A549 (cell line): ENCODE results near the gene ZC3H18. TPM values are rescaled to one million over a fixed set of nuclear protein-coding genes. Genes with fewer than 3 reads are reported as not detected.

Experiments used
- ATAC-seq, 2 experiments: fragments of 200-7000 bp in 1 of 2; fragments of >200 bp in 1 of 2; cut with Nextera tagmentation in 1 of 2; cut with Tn5 transposase in 1 of 2; 3 replicates each; pipeline versions ENCODE4 v1.8.0 to v1.9.1; 2018 to 2020; ENCODE audit warnings: mild to moderate bottlenecking in 1 of 2, moderate library complexity in 1 of 2
- CTCF ChIA-PET: fragments of 300-600 bp; sonication (Branson Sonifier 250); formaldehyde crosslinking; extraction: SDS; loops from one replicate; lab custom pipeline; 2021; ENCODE audit warnings: antibody characterized with exemption, inconsistent platforms; lab: Yijun Ruan, JAX
- POLR2A ChIA-PET: fragments of 350-600 bp; formaldehyde crosslinking; extraction: SDS; loops from one replicate; lab custom pipeline; 2021; ENCODE audit warnings: antibody characterized with exemption, inconsistent platforms; lab: Yijun Ruan, JAX
- DNase-seq, 2 experiments: peaks; one replicate each; pipeline versions ENCODE4 v3.0.0 to v3.0.0-alpha.2; 2011 to 2016; ENCODE audit warnings: low read depth in 1 of 2, low spot score in 1 of 2
- FAIRE-seq: peaks from 2 replicates; lab custom pipeline; 2011; peaks lifted over from hg19 to GRCh38; lab: Jason Lieb, UNC
- H3K27ac ChIP-seq, 2 experiments: fragments of >200 bp; sonication (Bioruptor Twin); formaldehyde crosslinking; 3 replicates each; pipeline ENCODE4 v1.5.1; 2016 to 2017
- H3K4me1 ChIP-seq: fragments of >200 bp; sonication (Bioruptor Twin); formaldehyde crosslinking; 3 replicates; pipeline ENCODE4 v1.6.1; 2016
- H3K4me2 ChIP-seq: fragments of >200 bp; sonication (Bioruptor Twin); formaldehyde crosslinking; 3 replicates; pipeline ENCODE4 v1.6.1; 2016
- H3K4me3 ChIP-seq: fragments of >200 bp; sonication (Bioruptor Twin); formaldehyde crosslinking; 3 replicates; pipeline ENCODE4 v1.5.1; 2016
- H3K9me3 ChIP-seq: fragments of >200 bp; sonication (Bioruptor Twin); formaldehyde crosslinking; 3 replicates; pipeline ENCODE4 v1.6.1; 2016
- ATOH8 ChIP-seq: fragments of 250-450 bp; sonication (Bioruptor Pico); IDR thresholded peaks from 2 replicates; pipeline ENCODE4 v1.5.0; 2020; ENCODE audit warnings: low read depth, mild to moderate bottlenecking, moderate library complexity
- BHLHE40 ChIP-seq: IDR thresholded peaks from 2 replicates; pipeline ENCODE4 v1.6.1; 2012; ENCODE audit warnings: low read depth, low read length, inconsistent platforms
- CBX2 ChIP-seq: fragments of 200-600 bp; sonication (generic); IDR thresholded peaks from 2 replicates; pipeline ENCODE4 v1.6.1; 2016; ENCODE audit warnings: low read depth, mild to moderate bottlenecking, borderline replicate concordance
- CHD4 ChIP-seq: fragments of 200-600 bp; sonication (generic); IDR thresholded peaks from 2 replicates; pipeline ENCODE4 v1.6.1; 2016; ENCODE audit warnings: antibody characterized with exemption, mild to moderate bottlenecking, borderline replicate concordance
- EHF ChIP-seq: fragments of 250-450 bp; sonication (Bioruptor Pico); IDR thresholded peaks from 2 replicates; pipeline ENCODE4 v1.5.0; 2020; ENCODE audit warnings: mild to moderate bottlenecking
- FOSB ChIP-seq: fragments of 250-450 bp; sonication (Bioruptor Pico); IDR thresholded peaks from 2 replicates; pipeline ENCODE4 v1.5.0; 2020; ENCODE audit warnings: mild to moderate bottlenecking, moderate library complexity
- FOXS1 ChIP-seq: fragments of 250-450 bp; sonication (Bioruptor Pico); IDR thresholded peaks from 2 replicates; pipeline ENCODE4 v1.5.0; 2020; ENCODE audit warnings: mild to moderate bottlenecking, moderate library complexity
- HOXB13 ChIP-seq: fragments of 250-450 bp; sonication (Bioruptor Pico); IDR thresholded peaks from 2 replicates; pipeline ENCODE4 v1.5.0; 2020; ENCODE audit warnings: low read depth, mild to moderate bottlenecking, moderate library complexity
- JUN ChIP-seq, 2 experiments: fragments of >200 bp; sonication (Bioruptor Twin); formaldehyde crosslinking; IDR thresholded peaks; 2 replicates in 1 of 2; 3 replicates in 1 of 2; pipeline ENCODE4 v1.6.1; 2016 to 2017
- MAX ChIP-seq: IDR thresholded peaks from 2 replicates; pipeline ENCODE4 v1.6.1; 2012
- MYC ChIP-seq: IDR thresholded peaks from 2 replicates; pipeline ENCODE4 v1.6.1; 2012; ENCODE audit warnings: mild to moderate bottlenecking, inconsistent platforms, low read length, improper control_type of control experiment, borderline replicate concordance
- NFE2L2 ChIP-seq: fragments of 150-350 bp; conservative IDR thresholded peaks from 2 replicates; pipeline ENCODE4 v1.6.1; 2014; ENCODE audit warnings: low read length
- NPAS2 ChIP-seq: fragments of 250-450 bp; sonication (Bioruptor Pico); IDR thresholded peaks from 2 replicates; pipeline ENCODE4 v1.8.0; 2022; ENCODE audit warnings: mild to moderate bottlenecking, moderate library complexity, borderline replicate concordance
- RCOR1 ChIP-seq: fragments of 150-350 bp; IDR thresholded peaks from 2 replicates; pipeline ENCODE4 v1.6.1; 2014; ENCODE audit warnings: antibody characterized with exemption, low read length, low read depth
- RNF2 ChIP-seq: fragments of 200-600 bp; sonication (generic); IDR thresholded peaks from 2 replicates; pipeline ENCODE4 v1.6.1; 2016; ENCODE audit warnings: low read depth, mild to moderate bottlenecking, antibody characterized with exemption, moderate library complexity, borderline replicate concordance
- SREBF2 ChIP-seq: fragments of 450-650 bp; IDR thresholded peaks from 2 replicates; pipeline ENCODE4 v1.6.1; 2014; ENCODE audit warnings: mild to moderate bottlenecking, moderate library complexity
- TFCP2L1 ChIP-seq: fragments of 250-450 bp; sonication (Bioruptor Pico); IDR thresholded peaks from 2 replicates; pipeline ENCODE4 v1.5.0; 2021; ENCODE audit warnings: mild to moderate bottlenecking
- TP53 ChIP-seq: fragments of 250-450 bp; sonication (Bioruptor Pico); IDR thresholded peaks from 2 replicates; pipeline ENCODE4 v1.5.0; 2021; ENCODE audit warnings: mild to moderate bottlenecking, moderate library complexity
- ZFP36 ChIP-seq: fragments of 450-650 bp; IDR thresholded peaks from 2 replicates; pipeline ENCODE4 v1.6.1; 2014; ENCODE audit warnings: borderline replicate concordance; ENCODE audit not compliant: partially characterized antibody
- WGBS: methylation state at CpG from one replicate; pipeline ENCODE4 v1.1.6; 2017; ENCODE audit errors: missing lambda C conversion rate; 5-methylcytosine and 5-hydroxymethylcytosine counted together
- polyA plus RNA-seq, 4 experiments: library from polyadenylated mRNA; depleted of rRNA in 3 of 4; stranded (reverse); fragments of >200 nt; fragmentation: RNase III in 1 of 4; extraction: RNeasy Plus Mini Kit Qiagen cat#74134 plus additional on column Dnase treatment in 1 of 4; gene quantifications; 2 replicates in 3 of 4; 3 replicates in 1 of 4; pipeline ENCODE4 v1.2.3, GENCODE V29; 2011 to 2017
- TF ChIP-seq, protein P1 (sequence below): fragments of >200 bp; sonication (Bioruptor Twin); formaldehyde crosslinking; IDR thresholded peaks from 3 replicates; pipeline ENCODE4 v1.5.1; 2016

Gene ZC3H18
- polyA plus RNA-seq, 2 of the 4 experiments (the other 2 are of a cell fraction), result 21.1 to 48.2 TPM

- TF ChIP-seq FOXS1 (CRISPR knock-in tag), result no peak
- no peak for TF ChIP-seq MYC
Observed at GRCh38 chr16:88541831-88542616, 28.2 kb upstream of the ZC3H18 start (continued).

GRCh38 chr16:88543230-88543813 is 26.9 kb upstream of the ZC3H18 start:
- no peak for ATAC-seq
- Histone ChIP-seq H3K4me3 (no peak overlapping the region), H3K9me3 (peaks cover 33% of the 10 kb centered on the region)
- CTCF ChIA-PET, result interaction anchor here (0.9 to 1.6 kb wide), 3 partner anchors 10 to 19 kb away, joined by 4 to 5 read pairs (median 5); no protein-coding TSS in a partner anchor
- no peak for DNase-seq
- TF ChIP-seq TFCP2L1 (CRISPR knock-in tag) (no peak), CHD4 (no peak), NFE2L2 (no peak), ZFP36 (no peak)
- TF ChIP-seq, protein P1, sequence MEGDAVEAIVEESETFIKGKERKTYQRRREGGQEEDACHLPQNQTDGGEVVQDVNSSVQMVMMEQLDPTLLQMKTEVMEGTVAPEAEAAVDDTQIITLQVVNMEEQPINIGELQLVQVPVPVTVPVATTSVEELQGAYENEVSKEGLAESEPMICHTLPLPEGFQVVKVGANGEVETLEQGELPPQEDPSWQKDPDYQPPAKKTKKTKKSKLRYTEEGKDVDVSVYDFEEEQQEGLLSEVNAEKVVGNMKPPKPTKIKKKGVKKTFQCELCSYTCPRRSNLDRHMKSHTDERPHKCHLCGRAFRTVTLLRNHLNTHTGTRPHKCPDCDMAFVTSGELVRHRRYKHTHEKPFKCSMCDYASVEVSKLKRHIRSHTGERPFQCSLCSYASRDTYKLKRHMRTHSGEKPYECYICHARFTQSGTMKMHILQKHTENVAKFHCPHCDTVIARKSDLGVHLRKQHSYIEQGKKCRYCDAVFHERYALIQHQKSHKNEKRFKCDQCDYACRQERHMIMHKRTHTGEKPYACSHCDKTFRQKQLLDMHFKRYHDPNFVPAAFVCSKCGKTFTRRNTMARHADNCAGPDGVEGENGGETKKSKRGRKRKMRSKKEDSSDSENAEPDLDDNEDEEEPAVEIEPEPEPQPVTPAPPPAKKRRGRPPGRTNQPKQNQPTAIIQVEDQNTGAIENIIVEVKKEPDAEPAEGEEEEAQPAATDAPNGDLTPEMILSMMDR, result no peak
- TF ChIP-seq, all 56 proteins: peak for 0
- Histone ChIP-seq H3K4me2 (no peak overlapping the region), H3K27ac (no peak overlapping the region), H3K4me1 (no peaks in the 10 kb centered on the region)
- WGBS, result 22% methylated on average over 8 of the region's 8 CpGs
- FAIRE-seq, result no peak
- POLR2A ChIA-PET, result no interaction called here

GRCh38 chr16:88545781-88546180 is 24.4 kb upstream of the ZC3H18 start:
- no peak for ATAC-seq
- no peak for TF ChIP-seq NPAS2 (CRISPR knock-in tag)
- no peak for TF ChIP-seq MAX
- TF ChIP-seq ATOH8, result no peak
- TF ChIP-seq BHLHE40, result no peak
- no peak for TF ChIP-seq JUN (IDR thresholded peaks at IDR 0.05)
- TF ChIP-seq FOSB (CRISPR knock-in tag), result no peak
- TF ChIP-seq RNF2, result no peak
- no peak for TF ChIP-seq RCOR1
- no peak for TF ChIP-seq TP53 (CRISPR knock-in tag)
- TF ChIP-seq CHD4, result no peak
- TF ChIP-seq ZFP36, result no peak
- TF ChIP-seq HOXB13, result no peak
- no peak for TF ChIP-seq SREBF2
- no peak for TF ChIP-seq EHF (CRISPR knock-in tag)
- TF ChIP-seq TFCP2L1 (CRISPR knock-in tag), result no peak
- TF ChIP-seq CBX2, result no peak
- POLR2A ChIA-PET, result no interaction called here

More at GRCh38 chr16:88545781-88546180, 24.4 kb upstream of the ZC3H18 start:
- no peak for FAIRE-seq
- H3K4me3 ChIP-seq, result no peak overlapping the region
- CTCF ChIA-PET, result interaction anchor here (0.8 to 1.9 kb wide), 3 partner anchors 10 to 17 kb away, joined by 3 to 5 read pairs (median 3); no protein-coding TSS in a partner anchor
- H3K9me3 ChIP-seq, result peaks cover 33% of the 10 kb centered on the region
- no peak overlapping the region for H3K4me2 ChIP-seq
- no peak for DNase-seq
- H3K4me1 ChIP-seq, result no peaks in the 10 kb centered on the region
- H3K27ac ChIP-seq, result no peak overlapping the region
- WGBS, result 21% methylated on average over 7 of the region's 7 CpGs
